DND-41 (cell line): ENCODE data around the gene PRR19.

Experiments
- CTCF ChIP-seq: IDR thresholded peaks from 2 replicates; pipeline ENCODE4 v1.5.1; 2012; ENCODE audit warnings: borderline replicate concordance, low read length, moderate library complexity, mild to moderate bottlenecking; ENCODE audit not compliant: poor library complexity, severe bottlenecking; ENCODE audit errors: extremely low read depth
- EZH2 ChIP-seq: IDR thresholded peaks from 3 replicates; pipeline ENCODE4 v1.6.1; 2012; ENCODE audit warnings: borderline replicate concordance, low read depth, mild to moderate bottlenecking, moderate library complexity, low read length, inconsistent platforms; ENCODE audit not compliant: severe bottlenecking

GRCh38 chr19:42290523-42291434 lies 11.2 kb upstream of the PRR19 start:
- peak; percentile 66 for TF ChIP-seq CTCF
- TF ChIP-seq EZH2, result no peak
